Mammary epithelial cell (primary cell): ENCODE measurements around the gene TMTC3.

ENCODE experiments used
- EZH2 ChIP-seq: IDR thresholded peaks from 2 replicates; pipeline ENCODE4 v1.6.1; 2012; ENCODE audit warnings: low read length, inconsistent platforms, borderline replicate concordance
- TF ChIP-seq, protein P1 (sequence below), 2 donors: IDR thresholded peaks in 1 of 2; conservative IDR thresholded peaks in 1 of 2; 2 replicates each; pipeline ENCODE4 v1.5.1; 2011 to 2012; ENCODE audit warnings: inconsistent platforms in 2 of 2, low read length in 2 of 2, mild to moderate bottlenecking in 2 of 2, control low read depth in 1 of 2, low read depth in 1 of 2; ENCODE audit not compliant: insufficient read depth in 1 of 2; ENCODE audit errors: extremely low read depth in 1 of 2

DNA sequence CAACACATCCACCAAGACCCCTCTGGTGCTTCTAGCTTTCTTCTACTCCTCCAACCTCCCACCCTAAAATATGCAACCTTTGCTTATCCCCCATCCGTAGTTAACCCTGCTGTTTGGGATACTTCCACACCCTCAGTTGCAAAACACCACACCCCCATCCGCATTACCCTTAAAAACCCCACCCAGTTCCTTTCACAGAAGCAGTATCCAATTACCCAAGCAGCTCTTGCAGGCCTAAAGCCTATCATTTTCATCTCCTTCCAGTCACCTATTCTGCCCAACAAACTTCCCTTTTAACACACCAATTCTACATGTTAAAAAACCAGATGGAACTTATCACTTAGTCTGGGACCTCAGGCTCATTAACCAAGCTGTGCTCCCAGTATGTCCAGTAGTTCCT, 88.2 kb downstream of the TMTC3 start:
- TF ChIP-seq EZH2, result no peak
- TF ChIP-seq, protein P1, sequence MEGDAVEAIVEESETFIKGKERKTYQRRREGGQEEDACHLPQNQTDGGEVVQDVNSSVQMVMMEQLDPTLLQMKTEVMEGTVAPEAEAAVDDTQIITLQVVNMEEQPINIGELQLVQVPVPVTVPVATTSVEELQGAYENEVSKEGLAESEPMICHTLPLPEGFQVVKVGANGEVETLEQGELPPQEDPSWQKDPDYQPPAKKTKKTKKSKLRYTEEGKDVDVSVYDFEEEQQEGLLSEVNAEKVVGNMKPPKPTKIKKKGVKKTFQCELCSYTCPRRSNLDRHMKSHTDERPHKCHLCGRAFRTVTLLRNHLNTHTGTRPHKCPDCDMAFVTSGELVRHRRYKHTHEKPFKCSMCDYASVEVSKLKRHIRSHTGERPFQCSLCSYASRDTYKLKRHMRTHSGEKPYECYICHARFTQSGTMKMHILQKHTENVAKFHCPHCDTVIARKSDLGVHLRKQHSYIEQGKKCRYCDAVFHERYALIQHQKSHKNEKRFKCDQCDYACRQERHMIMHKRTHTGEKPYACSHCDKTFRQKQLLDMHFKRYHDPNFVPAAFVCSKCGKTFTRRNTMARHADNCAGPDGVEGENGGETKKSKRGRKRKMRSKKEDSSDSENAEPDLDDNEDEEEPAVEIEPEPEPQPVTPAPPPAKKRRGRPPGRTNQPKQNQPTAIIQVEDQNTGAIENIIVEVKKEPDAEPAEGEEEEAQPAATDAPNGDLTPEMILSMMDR (conservative IDR thresholded peaks at IDR 0.05 in 1 of 2, IDR thresholded peaks at IDR 0.05 in 1 of 2; ENCODE audit: extremely low read depth in 1 of 2, insufficient read depth in 1 of 2, low read depth in 1 of 2, low read length in 2 of 2), result no peak
